Rectal smooth muscle tissue (tissue), 1 donor: ENCODE data around the gene CYP2R1.
A peak's percentile ranks its signal among the peaks of the same experiment; 100 is the strongest.

Experiments used
- H3K27ac ChIP-seq: one replicate; pipeline ENCODE4 v1.7.0; 2013; ENCODE audit warnings: low read depth, low read length, inconsistent platforms
- H3K27me3 ChIP-seq: one replicate; pipeline ENCODE4 v1.7.0; 2013; ENCODE audit warnings: low read length; ENCODE audit not compliant: control insufficient read depth, insufficient read depth
- H3K36me3 ChIP-seq: one replicate; pipeline ENCODE4 v1.7.0; 2013; ENCODE audit warnings: low read length; ENCODE audit not compliant: control insufficient read depth, insufficient read depth
- H3K4me1 ChIP-seq: one replicate; pipeline ENCODE4 v1.7.0; 2013; ENCODE audit warnings: low read length; ENCODE audit not compliant: control insufficient read depth, insufficient read depth
- H3K4me3 ChIP-seq: one replicate; pipeline ENCODE4 v1.7.0; 2013; ENCODE audit warnings: low read length
- H3K9ac ChIP-seq: one replicate; pipeline ENCODE4 v1.7.0; 2013; ENCODE audit warnings: low read length

Gene CYP2R1

GRCh38 chr11:14906578-14906977 is 14.5 kb upstream of the CYP2R1 start:
- no peak overlapping the region for H3K9ac ChIP-seq
- no peak overlapping the region for H3K4me3 ChIP-seq
- no peak overlapping the region for H3K27ac ChIP-seq
- H3K27me3 ChIP-seq = no peaks in the 10 kb centered on the region
- H3K36me3 ChIP-seq = no peaks in the 10 kb centered on the region
- H3K4me1 ChIP-seq = no peaks in the 10 kb centered on the region

GRCh38 chr11:14905104-14906033 is 13.3 kb upstream of the CYP2R1 start:
- H3K36me3 ChIP-seq = no peaks in the 10 kb centered on the region
- H3K9ac ChIP-seq = no peak overlapping the region
- H3K27me3 ChIP-seq = no peaks in the 10 kb centered on the region
- no peak overlapping the region for H3K27ac ChIP-seq
- peak overlapping the region; percentile 74 for H3K4me3 ChIP-seq
- no peaks in the 10 kb centered on the region for H3K4me1 ChIP-seq

GRCh38 chr11:14904745-14905103 is 12.7 kb upstream of the CYP2R1 start:
- Histone ChIP-seq H3K27me3 (no peaks in the 10 kb centered on the region), H3K4me1 (no peaks in the 10 kb centered on the region), H3K27ac (no peak overlapping the region), H3K36me3 (no peaks in the 10 kb centered on the region), H3K4me3 (peak overlapping the region; percentile 74), H3K9ac (no peak overlapping the region)

- Histone ChIP-seq H3K4me1 (no peaks in the 10 kb centered on the region), H3K4me3 (no peak overlapping the region), H3K27ac (no peak overlapping the region), H3K27me3 (no peaks in the 10 kb centered on the region), H3K9ac (no peak overlapping the region), H3K36me3 (no peaks in the 10 kb centered on the region)
Observed at GRCh38 chr11:14902650-14903350, 10.8 kb upstream of the CYP2R1 start.

- no peaks in the 10 kb centered on the region for H3K4me1 ChIP-seq
- no peaks in the 10 kb centered on the region for H3K27me3 ChIP-seq
- no peak overlapping the region for H3K4me3 ChIP-seq
- no peaks in the 10 kb centered on the region for H3K36me3 ChIP-seq
- H3K27ac ChIP-seq = no peak overlapping the region
- no peak overlapping the region for H3K9ac ChIP-seq
Observed at GRCh38 chr11:14898906-14899305, 6.9 kb upstream of the CYP2R1 start.

GRCh38 chr11:14898355-14898754 is 6.3 kb upstream of the CYP2R1 start:
- no peak overlapping the region for H3K27ac ChIP-seq

GRCh38 chr11:14894657-14895598 is 2.9 kb upstream of the CYP2R1 start:
- Histone ChIP-seq H3K9ac (no peak overlapping the region), H3K4me3 (no peak overlapping the region), H3K27ac (no peak overlapping the region), H3K36me3 (no peaks in the 10 kb centered on the region), H3K4me1 (no peaks in the 10 kb centered on the region), H3K27me3 (no peaks in the 10 kb centered on the region)

More at GRCh38 chr11:14898355-14898754, 6.3 kb upstream of the CYP2R1 start:
- no peaks in the 10 kb centered on the region for H3K4me1 ChIP-seq
- no peak overlapping the region for H3K4me3 ChIP-seq
- no peak overlapping the region for H3K9ac ChIP-seq
- H3K36me3 ChIP-seq = no peaks in the 10 kb centered on the region
- no peaks in the 10 kb centered on the region for H3K27me3 ChIP-seq

GRCh38 chr11:14892577-14892976 is 546 bp upstream of the CYP2R1 start:
- no peaks in the 10 kb centered on the region for H3K4me1 ChIP-seq
- H3K9ac ChIP-seq = no peak overlapping the region
- H3K27me3 ChIP-seq = no peaks in the 10 kb centered on the region
- H3K4me3 ChIP-seq = peak overlapping the region; percentile 73
- no peak overlapping the region for H3K27ac ChIP-seq
- no peaks in the 10 kb centered on the region for H3K36me3 ChIP-seq

- H3K9ac ChIP-seq = peak overlapping the region; percentile 79
- H3K4me1 ChIP-seq = no peaks in the 10 kb centered on the region
- H3K27ac ChIP-seq = peak overlapping the region; percentile 83
- no peaks in the 10 kb centered on the region for H3K36me3 ChIP-seq
- no peaks in the 10 kb centered on the region for H3K27me3 ChIP-seq
- H3K4me3 ChIP-seq = peak overlapping the region; percentile 73
Observed at GRCh38 chr11:14891143-14892035, 642 bp downstream of the CYP2R1 start.

- no peaks in the 10 kb centered on the region for H3K4me1 ChIP-seq
- H3K27ac ChIP-seq = no peak overlapping the region
- no peak overlapping the region for H3K4me3 ChIP-seq
- H3K27me3 ChIP-seq = no peaks in the 10 kb centered on the region
- H3K36me3 ChIP-seq = no peaks in the 10 kb centered on the region
- H3K9ac ChIP-seq = no peak overlapping the region
Observed at GRCh38 chr11:14886513-14886912, 5.5 kb downstream of the CYP2R1 start.

GRCh38 chr11:14884667-14885273 is 7.3 kb downstream of the CYP2R1 start:
- Histone ChIP-seq H3K9ac (no peak overlapping the region), H3K27ac (no peak overlapping the region), H3K4me1 (no peaks in the 10 kb centered on the region), H3K4me3 (no peak overlapping the region), H3K27me3 (no peaks in the 10 kb centered on the region), H3K36me3 (no peaks in the 10 kb centered on the region)
